ENCODE measurements around the gene RAB31. TPM values are rescaled to one million over a fixed set of nuclear protein-coding genes. Genes with fewer than 3 reads are reported as not detected.

The RAB31 gene
- polyA plus RNA-seq, 1 of the 3 experiments (the other 2 are of a cell fraction): 23.0 TPM

DNA sequence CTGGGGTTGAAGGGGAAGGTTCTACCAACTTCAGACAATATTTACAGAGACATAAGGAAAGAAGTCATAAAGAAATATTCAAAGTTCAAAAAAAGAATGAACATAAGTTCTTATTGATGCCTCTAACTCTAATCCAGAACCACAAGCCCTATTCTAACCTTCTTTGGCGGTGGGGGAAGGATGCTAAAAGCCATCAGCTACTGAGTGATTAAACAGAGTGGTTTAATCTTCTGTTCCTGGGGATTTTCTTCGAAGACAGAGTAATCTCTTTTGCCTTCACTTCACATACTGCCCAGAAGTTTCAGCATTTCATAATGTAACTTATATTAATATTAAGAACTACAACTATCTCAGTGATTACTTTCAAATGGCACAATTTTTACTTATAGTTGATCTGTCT is 126.5 kb downstream of the RAB31 start:
- no peaks in the 10 kb centered on the region for H3K36me3 ChIP-seq (replicated peaks in 1 of 2; ENCODE audit: control insufficient read depth in 1 of 2, insufficient read depth in 2 of 2, low read length in 1 of 2)
- peaks cover 0 to 7% of the 10 kb centered on the region in 2 experiments; a peak in 2 of 4 replicates for H3K4me1 ChIP-seq (ENCODE audit: control insufficient read depth in 1 of 2, insufficient read depth in 2 of 2, low read depth in 1 of 2, low read length in 1 of 2)
- H3K9ac ChIP-seq: no peak overlapping the region
- 91% methylated on average over 2 of the region's 2 CpGs for WGBS (ENCODE audit: low lambda C conversion rate)
- POLR2A ChIA-PET: no interaction called here
- H2AFZ ChIP-seq (ENCODE audit: low read depth): no peak overlapping the region
- no peak overlapping the region for H3K27ac ChIP-seq (ENCODE audit: low read depth in 2 of 2, low read length in 1 of 2)
- CTCF ChIA-PET: no interaction called here
- H3K4me3 ChIP-seq (ENCODE audit: low read depth in 2 of 2, low read length in 1 of 2): no peak overlapping the region
- no peaks in the 10 kb centered on the region for H3F3A ChIP-seq (replicated peaks; ENCODE audit: insufficient read depth)
- TF ChIP-seq, protein P1, sequence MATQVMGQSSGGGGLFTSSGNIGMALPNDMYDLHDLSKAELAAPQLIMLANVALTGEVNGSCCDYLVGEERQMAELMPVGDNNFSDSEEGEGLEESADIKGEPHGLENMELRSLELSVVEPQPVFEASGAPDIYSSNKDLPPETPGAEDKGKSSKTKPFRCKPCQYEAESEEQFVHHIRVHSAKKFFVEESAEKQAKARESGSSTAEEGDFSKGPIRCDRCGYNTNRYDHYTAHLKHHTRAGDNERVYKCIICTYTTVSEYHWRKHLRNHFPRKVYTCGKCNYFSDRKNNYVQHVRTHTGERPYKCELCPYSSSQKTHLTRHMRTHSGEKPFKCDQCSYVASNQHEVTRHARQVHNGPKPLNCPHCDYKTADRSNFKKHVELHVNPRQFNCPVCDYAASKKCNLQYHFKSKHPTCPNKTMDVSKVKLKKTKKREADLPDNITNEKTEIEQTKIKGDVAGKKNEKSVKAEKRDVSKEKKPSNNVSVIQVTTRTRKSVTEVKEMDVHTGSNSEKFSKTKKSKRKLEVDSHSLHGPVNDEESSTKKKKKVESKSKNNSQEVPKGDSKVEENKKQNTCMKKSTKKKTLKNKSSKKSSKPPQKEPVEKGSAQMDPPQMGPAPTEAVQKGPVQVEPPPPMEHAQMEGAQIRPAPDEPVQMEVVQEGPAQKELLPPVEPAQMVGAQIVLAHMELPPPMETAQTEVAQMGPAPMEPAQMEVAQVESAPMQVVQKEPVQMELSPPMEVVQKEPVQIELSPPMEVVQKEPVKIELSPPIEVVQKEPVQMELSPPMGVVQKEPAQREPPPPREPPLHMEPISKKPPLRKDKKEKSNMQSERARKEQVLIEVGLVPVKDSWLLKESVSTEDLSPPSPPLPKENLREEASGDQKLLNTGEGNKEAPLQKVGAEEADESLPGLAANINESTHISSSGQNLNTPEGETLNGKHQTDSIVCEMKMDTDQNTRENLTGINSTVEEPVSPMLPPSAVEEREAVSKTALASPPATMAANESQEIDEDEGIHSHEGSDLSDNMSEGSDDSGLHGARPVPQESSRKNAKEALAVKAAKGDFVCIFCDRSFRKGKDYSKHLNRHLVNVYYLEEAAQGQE (IDR thresholded peaks at IDR 0.05; ENCODE audit: low read depth, low read length): no peak
- TF ChIP-seq CTCF (IDR thresholded peaks at IDR 0.05) (no peak), JUND (IDR thresholded peaks at IDR 0.05) (no peak), SMC3 (IDR thresholded peaks at IDR 0.05; ENCODE audit: low read depth, low read length) (no peak), FOSL2 (IDR thresholded peaks at IDR 0.05; ENCODE audit: borderline replicate concordance, low read depth) (no peak), TEAD4 (IDR thresholded peaks at IDR 0.05; ENCODE audit: borderline replicate concordance, insufficient read depth) (no peak), GABPA (IDR thresholded peaks at IDR 0.05; ENCODE audit: low read depth) (no peak), MAX (IDR thresholded peaks at IDR 0.05; ENCODE audit: low read depth) (no peak), ELF1 (IDR thresholded peaks at IDR 0.05) (no peak), FOXJ3 (CRISPR knock-in tag; IDR thresholded peaks at IDR 0.05) (no peak)
- no peaks in the 10 kb centered on the region for H3K9me2 ChIP-seq
- no peaks in the 10 kb centered on the region for H3K9me3 ChIP-seq
- no peak overlapping the region for H3K4me2 ChIP-seq
- H4K20me1 ChIP-seq (ENCODE audit: insufficient read depth): no peaks in the 10 kb centered on the region
- DNase-seq: no peak
- no peaks in the 10 kb centered on the region for H3K27me3 ChIP-seq (ENCODE audit: insufficient read depth)
- peaks cover 6% of the 10 kb centered on the region; the same call in 1 of the 2 replicates for H3K79me2 ChIP-seq (ENCODE audit: insufficient read depth)

DNA sequence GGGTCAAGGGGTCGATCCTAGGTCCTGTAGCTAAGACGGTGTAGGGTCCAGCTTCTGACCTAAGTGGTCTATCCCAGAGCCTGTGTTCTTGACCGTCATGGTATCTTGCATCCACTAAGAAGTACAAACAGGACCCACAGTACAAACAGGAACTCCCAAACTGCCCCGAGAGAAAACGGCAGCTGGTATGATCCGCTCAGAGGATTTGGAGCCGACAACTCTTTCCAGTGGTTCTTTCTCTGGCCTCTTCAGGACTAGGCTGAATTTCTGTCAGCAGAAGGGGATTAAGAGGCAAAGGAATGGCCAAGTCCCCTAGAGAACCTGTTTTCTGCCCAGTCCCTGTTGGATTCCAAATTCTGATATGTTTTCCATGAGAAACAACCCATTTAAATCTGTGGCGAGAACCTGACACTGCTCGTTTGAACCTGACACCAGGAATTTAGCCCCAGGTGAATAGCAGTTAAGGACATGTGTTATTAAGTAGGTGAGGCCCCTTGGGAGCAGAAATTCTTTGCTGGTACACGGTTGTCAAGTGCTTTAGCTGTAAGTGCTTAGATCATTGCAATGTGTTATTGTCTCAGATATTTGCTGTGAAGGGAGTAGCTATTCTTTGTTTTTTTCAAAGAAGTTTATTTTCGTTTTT is 127.1 kb downstream of the RAB31 start:
- no peaks in the 10 kb centered on the region for H3F3A ChIP-seq (replicated peaks; ENCODE audit: insufficient read depth)
- peaks cover 3% of the 10 kb centered on the region; the same call in 1 of the 2 replicates for H3K79me2 ChIP-seq (ENCODE audit: insufficient read depth)
- no peaks in the 10 kb centered on the region for H3K9me2 ChIP-seq
- H3K4me3 ChIP-seq (ENCODE audit: low read depth in 2 of 2, low read length in 1 of 2): no peak overlapping the region
- no peak overlapping the region for H3K9ac ChIP-seq
- ChIA-PET POLR2A (no interaction called here), CTCF (interaction anchor here (1.2 kb wide), 1 partner anchor 9 kb away, joined by 4 read pairs; no protein-coding TSS in a partner anchor)
- no peaks in the 10 kb centered on the region for H4K20me1 ChIP-seq (ENCODE audit: insufficient read depth)
- H3K4me2 ChIP-seq: no peak overlapping the region
- 90% methylated on average over 11 of the region's 11 CpGs for WGBS (ENCODE audit: low lambda C conversion rate)
- no peaks in the 10 kb centered on the region for H3K9me3 ChIP-seq
- no peaks in the 10 kb centered on the region for H3K36me3 ChIP-seq (replicated peaks in 1 of 2; ENCODE audit: control insufficient read depth in 1 of 2, insufficient read depth in 2 of 2, low read length in 1 of 2)
- no peak overlapping the region for H2AFZ ChIP-seq (ENCODE audit: low read depth)
- peaks cover 0 to 7% of the 10 kb centered on the region in 2 experiments; a peak in 2 of 4 replicates for H3K4me1 ChIP-seq (ENCODE audit: control insufficient read depth in 1 of 2, insufficient read depth in 2 of 2, low read depth in 1 of 2, low read length in 1 of 2)
- no peak overlapping the region for H3K27ac ChIP-seq (ENCODE audit: low read depth in 2 of 2, low read length in 1 of 2)
- no peaks in the 10 kb centered on the region for H3K27me3 ChIP-seq (ENCODE audit: insufficient read depth)
- no peak for DNase-seq
- TF ChIP-seq RXRA (IDR thresholded peaks at IDR 0.05; ENCODE audit: borderline replicate concordance, low read depth): no peak
- TF ChIP-seq SIN3A (IDR thresholded peaks at IDR 0.05; ENCODE audit: borderline replicate concordance, low read depth, low read length): no peak
- no peak for TF ChIP-seq MEF2A (IDR thresholded peaks at IDR 0.05; ENCODE audit: borderline replicate concordance, low read depth)
- TF ChIP-seq NFIC (IDR thresholded peaks at IDR 0.05; ENCODE audit: borderline replicate concordance): no peak
- no peak for TF ChIP-seq SMC3 (IDR thresholded peaks at IDR 0.05; ENCODE audit: low read depth, low read length)
- no peak for TF ChIP-seq YY1 (IDR thresholded peaks at IDR 0.05; ENCODE audit: low read depth)
- no peak for TF ChIP-seq GABPA (IDR thresholded peaks at IDR 0.05; ENCODE audit: low read depth)
- no peak for TF ChIP-seq JUND (IDR thresholded peaks at IDR 0.05)
- no peak for TF ChIP-seq EP300 (IDR thresholded peaks at IDR 0.05; ENCODE audit: borderline replicate concordance in 1 of 2, low read depth in 1 of 2, low read length in 1 of 2)
- TF ChIP-seq TCF12 (IDR thresholded peaks at IDR 0.05): no peak
- TF ChIP-seq RCOR1 (IDR thresholded peaks at IDR 0.05; ENCODE audit: low read length): no peak
- no peak for TF ChIP-seq IRF3 (IDR thresholded peaks at IDR 0.05; ENCODE audit: low read depth, low read length)
- no peak for TF ChIP-seq NRF1 (IDR thresholded peaks at IDR 0.05; ENCODE audit: low read depth, low read length)

Data from SK-N-SH (cell line).